Tibial nerve (tissue), 4 donors: Measurements from ENCODE around the gene DUS2.
"Not testable (repeated sequence)": the region's sequence is repeated elsewhere in the genome, so short reads cannot be mapped to it uniquely, and the experiment has no call there.

Source experiments
- EP300 ChIP-seq, 2 donors: sonication (generic); formaldehyde crosslinking; IDR thresholded peaks; one replicate each; pipeline ENCODE4 v1.6.1; 2017; ENCODE audit warnings: antibody characterized with exemption in 2 of 2, mild to moderate bottlenecking in 1 of 2
- TF ChIP-seq, protein P1 (sequence below), 5 experiments: fragments of 200-600 bp in 3 of 5; fragments of 450-650 bp in 2 of 5; sonication (generic) in 3 of 5; IDR thresholded peaks; one replicate each; pipeline ENCODE4 v1.5.1; 2016 to 2019; ENCODE audit warnings: antibody characterized with exemption in 5 of 5, mild to moderate bottlenecking in 3 of 5, moderate library complexity in 2 of 5

DNA sequence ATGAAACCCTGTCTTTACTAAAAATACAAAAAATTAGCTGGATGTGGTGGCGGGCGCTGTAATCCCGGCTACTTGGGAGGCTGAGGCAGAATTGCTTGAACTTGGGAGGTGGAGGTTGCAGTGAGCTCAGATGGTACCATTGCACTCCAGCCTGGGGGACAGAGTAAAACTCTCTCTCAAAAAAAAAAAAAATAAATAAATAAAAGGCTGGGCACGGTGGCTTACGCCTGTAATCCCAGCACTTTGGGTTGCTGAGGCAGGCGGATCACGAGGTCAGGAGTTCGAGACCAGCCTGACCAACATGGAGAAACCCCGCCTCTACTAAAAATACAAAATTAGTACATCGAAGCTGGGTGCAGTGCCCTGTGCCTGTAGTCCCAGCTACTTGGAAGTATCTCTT, 69.2 kb downstream of the DUS2 start:
- TF ChIP-seq, protein P1, sequence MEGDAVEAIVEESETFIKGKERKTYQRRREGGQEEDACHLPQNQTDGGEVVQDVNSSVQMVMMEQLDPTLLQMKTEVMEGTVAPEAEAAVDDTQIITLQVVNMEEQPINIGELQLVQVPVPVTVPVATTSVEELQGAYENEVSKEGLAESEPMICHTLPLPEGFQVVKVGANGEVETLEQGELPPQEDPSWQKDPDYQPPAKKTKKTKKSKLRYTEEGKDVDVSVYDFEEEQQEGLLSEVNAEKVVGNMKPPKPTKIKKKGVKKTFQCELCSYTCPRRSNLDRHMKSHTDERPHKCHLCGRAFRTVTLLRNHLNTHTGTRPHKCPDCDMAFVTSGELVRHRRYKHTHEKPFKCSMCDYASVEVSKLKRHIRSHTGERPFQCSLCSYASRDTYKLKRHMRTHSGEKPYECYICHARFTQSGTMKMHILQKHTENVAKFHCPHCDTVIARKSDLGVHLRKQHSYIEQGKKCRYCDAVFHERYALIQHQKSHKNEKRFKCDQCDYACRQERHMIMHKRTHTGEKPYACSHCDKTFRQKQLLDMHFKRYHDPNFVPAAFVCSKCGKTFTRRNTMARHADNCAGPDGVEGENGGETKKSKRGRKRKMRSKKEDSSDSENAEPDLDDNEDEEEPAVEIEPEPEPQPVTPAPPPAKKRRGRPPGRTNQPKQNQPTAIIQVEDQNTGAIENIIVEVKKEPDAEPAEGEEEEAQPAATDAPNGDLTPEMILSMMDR (IDR thresholded peaks at IDR 0.05) = not testable (repeated sequence)
- TF ChIP-seq EP300 (IDR thresholded peaks at IDR 0.05) = not testable (repeated sequence)
